ENCODE measurements around the gene ANGEL2.

The ANGEL2 gene

DNA sequence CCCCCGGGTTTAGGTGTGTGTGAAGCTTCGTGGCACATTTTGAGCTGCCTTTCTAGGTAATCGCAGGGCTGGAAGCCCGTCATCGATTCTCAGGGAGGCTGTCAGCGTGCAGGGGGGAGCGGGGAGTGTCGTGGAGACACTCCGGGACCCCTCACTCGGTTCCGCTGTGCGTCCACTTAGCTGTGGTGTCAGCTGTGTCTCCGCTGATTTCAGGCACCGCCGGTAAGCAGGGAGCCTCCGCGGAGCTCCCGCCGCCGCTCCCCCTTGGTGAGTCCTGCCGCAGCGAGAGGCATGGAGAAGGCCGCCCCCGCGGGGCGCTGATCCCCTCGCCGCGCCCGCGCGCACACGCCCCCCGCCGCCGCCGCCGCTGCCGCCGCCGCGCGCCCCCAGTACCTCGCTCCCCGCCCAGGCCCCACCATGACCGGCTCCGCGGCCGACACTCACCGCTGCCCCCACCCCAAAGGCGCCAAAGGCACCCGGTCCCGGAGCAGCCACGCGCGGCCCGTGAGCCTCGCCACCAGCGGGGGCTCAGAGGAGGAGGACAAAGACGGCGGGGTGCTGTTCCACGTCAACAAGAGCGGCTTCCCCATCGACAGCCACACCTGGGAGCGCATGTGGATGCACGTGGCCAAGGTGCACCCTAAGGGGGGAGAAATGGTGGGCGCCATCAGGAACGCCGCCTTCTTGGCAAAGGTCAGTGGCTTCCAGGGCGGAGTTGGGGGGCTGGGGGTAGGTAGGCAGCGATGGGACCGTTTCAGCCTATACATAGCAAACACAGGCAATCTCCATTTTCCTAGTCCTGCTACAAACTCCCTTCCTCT, 64.3 kb downstream of the ANGEL2 start:
- Histone ChIP-seq H3K4me1 (ENCODE audit: insufficient read depth, insufficient read length) (peaks cover 4% of the 10 kb centered on the region), H3K36me3 (ENCODE audit: insufficient read depth, insufficient read length, low read length) (peaks cover 45% of the 10 kb centered on the region), H3K4me3 (ENCODE audit: insufficient read length, low read depth) (peak overlapping the region; percentile 96), H3K9ac (ENCODE audit: insufficient read length, low read depth) (peak overlapping the region; percentile 92), H3K9me3 (ENCODE audit: insufficient read depth, low read length) (peaks cover 7% of the 10 kb centered on the region; the same call in 1 of the 2 replicates), H3K27me3 (ENCODE audit: insufficient read depth, insufficient read length) (peaks cover 14% of the 10 kb centered on the region)
- DNase-seq (ENCODE audit: low read depth, low spot score) = no peak
- TF ChIP-seq SUZ12 (IDR thresholded peaks at IDR 0.05; ENCODE audit: extremely low read depth, insufficient read depth, insufficient read length) (no peak), YY1 (IDR thresholded peaks at IDR 0.05; ENCODE audit: insufficient read depth, insufficient read length) (no peak), ZNF274 (IDR thresholded peaks at IDR 0.05; ENCODE audit: low read depth, low read length) (no peak)

DNA sequence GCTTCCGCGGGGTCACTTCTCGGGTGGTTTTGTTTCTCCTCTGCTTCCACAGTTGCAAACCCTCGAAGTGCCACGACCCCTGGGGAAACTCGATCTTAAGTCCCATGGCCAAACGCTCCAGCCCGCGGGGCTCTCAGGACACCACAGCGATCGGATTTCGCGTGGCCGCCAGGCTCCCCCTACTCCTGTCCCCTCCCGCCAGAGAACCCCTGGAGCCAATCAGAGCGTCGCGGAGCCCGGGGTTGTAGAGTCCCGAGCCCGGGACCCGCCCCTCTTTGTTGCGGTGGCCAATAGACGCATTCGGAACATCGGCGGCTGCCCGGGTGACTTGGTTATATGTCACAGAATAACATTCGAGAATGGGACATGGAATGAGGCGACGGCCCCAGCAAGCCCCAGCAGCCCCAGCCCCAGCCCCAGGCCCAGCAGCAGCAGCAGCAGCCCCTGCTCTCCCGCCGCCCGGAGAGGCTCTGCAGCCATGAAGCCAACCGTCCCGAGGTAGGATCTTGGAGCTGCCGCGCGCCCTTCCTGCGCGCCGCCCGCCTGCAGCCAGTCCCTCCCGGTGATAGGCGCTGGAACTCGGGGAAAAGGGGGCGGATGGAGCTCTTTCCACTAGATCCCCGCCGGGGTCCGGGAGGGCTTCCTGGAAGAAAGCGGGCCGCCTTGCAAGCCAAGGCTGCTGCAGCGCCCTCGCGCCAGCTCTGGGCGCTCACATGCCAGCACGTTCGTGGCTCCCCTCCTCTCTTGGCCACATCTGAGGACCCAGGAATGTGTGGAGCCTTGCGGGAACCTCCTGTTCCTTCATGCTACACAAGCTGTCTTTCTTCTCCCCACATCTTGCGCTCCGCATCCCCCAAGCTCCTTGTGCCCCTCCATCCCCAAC, 65.2 kb downstream of the ANGEL2 start, which contains the start of gene VASH2:
TSS of gene VASH2 (plus strand) at position 299 of the 883 bp plus-strand sequence. CDS start 1,002 bp downstream, outside the sequence.
- H3K4me3 ChIP-seq (ENCODE audit: insufficient read length, low read depth) = peak within 1 kb of the TSS; percentile 96
- H3K9ac ChIP-seq (ENCODE audit: insufficient read length, low read depth) = peak within 1 kb of the TSS; percentile 92
- DNase-seq (ENCODE audit: low read depth, low spot score) = peak; percentile 86
- H3K36me3 ChIP-seq (ENCODE audit: insufficient read depth, insufficient read length, low read length) = peaks cover 36% of the 10 kb centered on the region
- H3K9me3 ChIP-seq (ENCODE audit: insufficient read depth, low read length) = peaks cover 7% of the 10 kb centered on the region; the same call in 1 of the 2 replicates
- peaks cover under 1% of the 10 kb centered on the region for H3K4me1 ChIP-seq (ENCODE audit: insufficient read depth, insufficient read length)
- peaks cover 14% of the 10 kb centered on the region for H3K27me3 ChIP-seq (ENCODE audit: insufficient read depth, insufficient read length)
- TF ChIP-seq SUZ12 (IDR thresholded peaks at IDR 0.05; ENCODE audit: extremely low read depth, insufficient read depth, insufficient read length) = no peak
- TF ChIP-seq YY1 (IDR thresholded peaks at IDR 0.05; ENCODE audit: insufficient read depth, insufficient read length) = no peak
- no peak for TF ChIP-seq ZNF274 (IDR thresholded peaks at IDR 0.05; ENCODE audit: low read depth, low read length)

DNA sequence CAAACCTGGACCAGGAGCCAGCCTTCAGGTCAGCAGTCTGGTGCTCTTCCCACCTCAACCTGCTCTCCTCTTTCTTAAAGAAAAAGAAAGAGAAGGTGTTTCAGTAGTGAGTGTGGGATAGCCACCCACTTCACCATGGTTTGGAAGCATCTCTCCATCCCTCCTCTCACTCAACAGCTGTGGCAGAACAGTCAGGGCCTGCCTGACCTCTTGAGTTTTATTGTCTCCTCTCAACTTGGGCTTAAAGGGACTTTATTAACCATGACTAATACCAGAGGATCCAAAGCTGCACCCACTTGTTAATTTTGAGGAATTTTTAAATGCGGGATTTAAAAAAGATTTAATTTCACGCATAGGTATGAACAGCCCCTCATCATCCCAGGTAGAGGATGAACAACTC, 65.9 kb downstream of the ANGEL2 start:
- TF ChIP-seq YY1 (IDR thresholded peaks at IDR 0.05; ENCODE audit: insufficient read depth, insufficient read length) = no peak
- Histone ChIP-seq H3K9ac (ENCODE audit: insufficient read length, low read depth) (peak overlapping the region; percentile 68), H3K4me3 (ENCODE audit: insufficient read length, low read depth) (peak overlapping the region; percentile 96), H3K36me3 (ENCODE audit: insufficient read depth, insufficient read length, low read length) (peaks cover 31% of the 10 kb centered on the region), H3K4me1 (ENCODE audit: insufficient read depth, insufficient read length) (no peaks in the 10 kb centered on the region), H3K9me3 (ENCODE audit: insufficient read depth, low read length) (peaks cover 7% of the 10 kb centered on the region; the same call in 1 of the 2 replicates), H3K27me3 (ENCODE audit: insufficient read depth, insufficient read length) (peaks cover 14% of the 10 kb centered on the region)
- DNase-seq (ENCODE audit: low read depth, low spot score) = no peak

- Histone ChIP-seq H3K27me3 (ENCODE audit: insufficient read depth, insufficient read length) (peaks cover 14% of the 10 kb centered on the region), H3K36me3 (ENCODE audit: insufficient read depth, insufficient read length, low read length) (peaks cover 5% of the 10 kb centered on the region), H3K4me1 (ENCODE audit: insufficient read depth, insufficient read length) (no peaks in the 10 kb centered on the region), H3K9me3 (ENCODE audit: insufficient read depth, low read length) (peaks cover 7% of the 10 kb centered on the region; the same call in 1 of the 2 replicates), H3K4me3 (ENCODE audit: insufficient read length, low read depth) (no peak overlapping the region), H3K9ac (ENCODE audit: insufficient read length, low read depth) (no peak overlapping the region)
- no peak for DNase-seq (ENCODE audit: low read depth, low spot score)
- TF ChIP-seq YY1 (IDR thresholded peaks at IDR 0.05; ENCODE audit: insufficient read depth, insufficient read length) (no peak), SUZ12 (IDR thresholded peaks at IDR 0.05; ENCODE audit: extremely low read depth, insufficient read depth, insufficient read length) (no peak), ZNF274 (IDR thresholded peaks at IDR 0.05; ENCODE audit: low read depth, low read length) (no peak)
These were observed 68.8 kb downstream of the ANGEL2 start for GRCh38 chr1:212946872-212947271.

GRCh38 chr1:212945463-212946160, 70.1 kb downstream of the ANGEL2 start:
- peaks cover 12% of the 10 kb centered on the region for H3K27me3 ChIP-seq (ENCODE audit: insufficient read depth, insufficient read length)
- TF ChIP-seq YY1 (IDR thresholded peaks at IDR 0.05; ENCODE audit: insufficient read depth, insufficient read length) (no peak), ZNF274 (IDR thresholded peaks at IDR 0.05; ENCODE audit: low read depth, low read length) (no peak), SUZ12 (IDR thresholded peaks at IDR 0.05; ENCODE audit: extremely low read depth, insufficient read depth, insufficient read length) (no peak)
- no peak for DNase-seq (ENCODE audit: low read depth, low spot score)
- H3K9me3 ChIP-seq (ENCODE audit: insufficient read depth, low read length) = peaks cover 8% of the 10 kb centered on the region; the same call in 1 of the 2 replicates
- no peak overlapping the region for H3K9ac ChIP-seq (ENCODE audit: insufficient read length, low read depth)
- H3K36me3 ChIP-seq (ENCODE audit: insufficient read depth, insufficient read length, low read length) = no peaks in the 10 kb centered on the region
- no peak overlapping the region for H3K4me3 ChIP-seq (ENCODE audit: insufficient read length, low read depth)
- H3K4me1 ChIP-seq (ENCODE audit: insufficient read depth, insufficient read length) = no peaks in the 10 kb centered on the region

DNA sequence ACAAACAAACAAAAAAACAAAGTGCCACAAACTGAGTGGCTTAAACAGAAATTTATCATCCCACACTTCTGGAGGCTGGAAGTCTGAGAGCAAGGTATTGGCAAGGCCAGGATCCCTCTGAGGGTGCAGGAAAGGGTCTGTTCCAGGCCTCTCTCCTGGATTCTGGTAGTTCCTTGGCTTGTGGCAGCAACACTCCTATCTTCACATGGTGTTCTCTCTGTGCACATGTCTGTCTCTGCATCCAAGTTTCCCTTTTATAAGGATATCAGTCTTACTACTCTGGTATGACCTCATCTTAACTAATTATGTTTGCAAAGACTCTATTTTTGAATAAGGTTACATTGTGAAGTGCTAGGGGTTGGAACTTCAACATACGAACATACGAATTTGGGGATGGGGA, 70.6 kb downstream of the ANGEL2 start:
- Histone ChIP-seq H3K9me3 (ENCODE audit: insufficient read depth, low read length) (peaks cover 14% of the 10 kb centered on the region; the same call in 1 of the 2 replicates), H3K9ac (ENCODE audit: insufficient read length, low read depth) (no peak overlapping the region), H3K27me3 (ENCODE audit: insufficient read depth, insufficient read length) (peaks cover 11% of the 10 kb centered on the region), H3K36me3 (ENCODE audit: insufficient read depth, insufficient read length, low read length) (no peaks in the 10 kb centered on the region), H3K4me1 (ENCODE audit: insufficient read depth, insufficient read length) (no peaks in the 10 kb centered on the region), H3K4me3 (ENCODE audit: insufficient read length, low read depth) (no peak overlapping the region)
- DNase-seq (ENCODE audit: low read depth, low spot score) = no peak
- TF ChIP-seq ZNF274 (IDR thresholded peaks at IDR 0.05; ENCODE audit: low read depth, low read length) = no peak
